ENCODE data around the gene BIRC5.

Gene BIRC5

DNA sequence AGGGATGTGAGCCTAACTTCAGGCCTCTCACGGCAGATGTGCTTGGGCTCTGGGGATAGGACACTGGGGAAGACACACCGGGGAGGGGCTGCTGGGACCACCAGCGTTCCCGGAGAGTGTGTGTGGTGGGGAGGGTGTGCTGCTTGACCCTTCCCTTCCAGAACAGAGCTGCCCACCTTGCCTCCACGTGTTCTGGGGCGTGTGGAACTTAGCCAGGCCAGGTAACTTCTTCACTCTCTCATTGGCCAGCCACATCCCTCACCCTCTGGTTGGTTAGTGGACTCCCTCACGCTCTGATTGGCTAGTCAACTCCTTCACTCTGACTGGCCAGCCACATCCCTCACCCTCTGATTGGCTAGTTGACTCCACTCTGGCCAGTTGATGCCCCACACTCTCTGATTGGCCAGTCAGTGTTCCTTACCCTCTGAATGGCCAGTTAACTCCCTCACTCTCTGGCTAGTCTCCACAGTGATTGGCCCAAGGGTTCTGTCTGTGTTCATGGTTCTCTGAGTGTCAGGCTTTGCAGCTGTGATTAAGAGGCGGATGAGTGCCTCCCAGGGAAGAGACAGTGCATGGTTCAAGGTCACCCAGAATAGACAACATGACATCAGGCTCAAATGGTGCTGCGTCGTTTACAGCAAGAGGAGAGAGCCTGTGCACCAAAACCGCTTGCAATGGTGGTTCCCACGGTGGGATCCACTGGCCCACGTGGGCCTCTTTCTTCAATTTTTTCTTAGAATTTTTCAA is 27.4 kb downstream of the BIRC5 start:
- TF ChIP-seq, protein P1, sequence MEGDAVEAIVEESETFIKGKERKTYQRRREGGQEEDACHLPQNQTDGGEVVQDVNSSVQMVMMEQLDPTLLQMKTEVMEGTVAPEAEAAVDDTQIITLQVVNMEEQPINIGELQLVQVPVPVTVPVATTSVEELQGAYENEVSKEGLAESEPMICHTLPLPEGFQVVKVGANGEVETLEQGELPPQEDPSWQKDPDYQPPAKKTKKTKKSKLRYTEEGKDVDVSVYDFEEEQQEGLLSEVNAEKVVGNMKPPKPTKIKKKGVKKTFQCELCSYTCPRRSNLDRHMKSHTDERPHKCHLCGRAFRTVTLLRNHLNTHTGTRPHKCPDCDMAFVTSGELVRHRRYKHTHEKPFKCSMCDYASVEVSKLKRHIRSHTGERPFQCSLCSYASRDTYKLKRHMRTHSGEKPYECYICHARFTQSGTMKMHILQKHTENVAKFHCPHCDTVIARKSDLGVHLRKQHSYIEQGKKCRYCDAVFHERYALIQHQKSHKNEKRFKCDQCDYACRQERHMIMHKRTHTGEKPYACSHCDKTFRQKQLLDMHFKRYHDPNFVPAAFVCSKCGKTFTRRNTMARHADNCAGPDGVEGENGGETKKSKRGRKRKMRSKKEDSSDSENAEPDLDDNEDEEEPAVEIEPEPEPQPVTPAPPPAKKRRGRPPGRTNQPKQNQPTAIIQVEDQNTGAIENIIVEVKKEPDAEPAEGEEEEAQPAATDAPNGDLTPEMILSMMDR (conservative IDR thresholded peaks at IDR 0.05; ENCODE audit: low read depth, low read length) = no peak
- no peak for DNase-seq (ENCODE audit: low read depth)
- no peak overlapping the region for H3K4me3 ChIP-seq (ENCODE audit: low read length)

DNA sequence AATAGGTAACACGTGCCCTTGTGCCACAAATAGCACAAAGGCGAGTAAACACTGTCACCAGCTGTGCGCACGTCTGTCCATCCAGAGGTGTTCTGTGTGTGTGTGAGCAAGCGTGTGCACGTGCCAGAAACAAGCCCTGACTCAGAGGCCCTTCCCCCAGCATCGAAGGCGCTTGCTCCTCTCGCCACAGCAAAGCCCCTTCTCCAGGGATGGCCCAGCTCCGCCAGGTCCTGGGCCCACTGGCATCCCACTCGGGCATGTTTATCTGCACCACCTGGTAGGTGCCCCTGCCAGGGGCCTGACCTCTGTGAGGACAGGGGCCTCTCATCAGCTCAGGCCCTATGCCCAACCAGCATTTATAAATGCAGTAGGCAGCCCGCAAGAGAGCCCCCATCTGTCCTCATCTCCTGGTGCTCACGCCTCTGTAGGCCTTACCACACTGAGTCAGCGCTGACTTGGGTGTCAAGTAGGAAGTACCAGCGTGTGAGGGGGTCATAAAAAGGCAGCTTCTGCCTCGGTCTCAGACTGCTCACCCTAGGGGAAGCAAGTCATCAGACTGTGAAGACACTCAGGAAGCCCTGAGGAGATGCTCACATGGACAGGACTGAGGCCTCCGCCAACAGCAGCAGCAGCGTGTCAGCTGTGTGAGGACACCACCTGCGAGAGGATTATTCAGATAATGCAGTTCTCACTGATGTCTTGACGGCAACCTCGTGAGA is 28.1 kb downstream of the BIRC5 start:
- TF ChIP-seq, protein P1 (conservative IDR thresholded peaks at IDR 0.05; ENCODE audit: low read depth, low read length) = no peak
- no peak for DNase-seq (ENCODE audit: low read depth)

DNA sequence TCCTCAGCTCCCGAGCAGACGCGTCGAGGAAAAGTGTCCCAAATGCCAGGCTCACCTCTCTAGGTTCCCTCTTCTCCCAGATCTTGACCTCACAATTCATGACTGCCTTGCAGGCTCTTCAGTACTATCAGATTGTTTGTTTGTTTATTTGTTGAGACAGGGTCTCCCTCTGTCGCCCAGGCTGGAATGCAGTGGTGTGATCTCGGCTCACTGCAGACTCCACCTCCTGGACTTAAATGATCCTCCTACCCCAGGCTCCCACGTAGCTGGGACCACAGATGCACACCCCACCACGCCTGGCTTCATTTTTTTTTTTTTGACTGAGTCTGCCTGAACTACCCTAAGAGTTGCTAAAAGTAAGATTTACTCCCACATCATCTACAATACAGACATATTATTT is 33.3 kb downstream of the BIRC5 start:
- no peak overlapping the region for H3K4me3 ChIP-seq (ENCODE audit: low read length)
- TF ChIP-seq, protein P1 (conservative IDR thresholded peaks at IDR 0.05; ENCODE audit: low read depth, low read length) = no peak
- no peak for DNase-seq (ENCODE audit: low read depth)

More for the DNA sequence above, 28.1 kb downstream of the BIRC5 start:
- no peak overlapping the region for H3K4me3 ChIP-seq (ENCODE audit: low read length)

DNA sequence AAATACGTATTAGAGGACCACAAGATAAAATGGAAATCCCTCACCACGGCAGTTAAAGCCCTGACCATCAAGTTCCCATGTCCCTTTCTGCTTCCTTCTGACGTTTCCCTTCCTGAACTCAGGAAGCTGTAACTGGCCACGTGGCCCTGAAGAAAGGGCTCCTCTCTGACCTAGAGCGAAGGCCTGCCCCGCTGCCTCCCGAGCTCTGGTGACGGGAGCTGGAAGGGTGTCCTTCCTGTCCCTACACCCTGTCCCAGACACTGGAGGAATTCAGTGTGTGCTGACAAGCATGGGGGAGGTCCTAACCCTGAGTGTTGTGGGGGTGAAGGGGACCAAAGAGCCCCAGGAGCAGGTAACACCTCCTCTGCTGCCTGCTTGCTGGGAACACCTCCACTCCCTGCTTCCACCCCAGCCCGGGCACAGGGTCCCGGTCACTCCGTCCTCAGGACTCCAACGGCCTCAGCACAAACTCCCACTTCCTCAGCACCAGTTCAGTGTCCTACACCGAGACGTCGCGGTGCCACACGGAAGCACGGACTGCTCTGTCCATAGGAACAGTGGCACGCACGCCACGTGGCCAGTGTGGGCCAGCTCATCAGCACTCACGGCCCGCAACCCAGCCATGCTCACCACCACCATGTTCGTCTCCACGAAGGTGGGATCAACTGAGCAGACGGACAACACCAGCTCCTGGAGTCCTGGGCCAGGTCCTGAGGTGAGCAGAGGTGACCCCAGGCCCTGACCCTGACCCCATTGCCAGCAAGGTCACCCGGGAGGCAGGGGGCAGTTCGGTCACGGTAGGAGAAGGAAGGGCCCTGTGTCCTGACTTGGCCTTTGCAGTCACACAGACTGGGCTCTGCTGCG is 34.2 kb downstream of the BIRC5 start:
- no peak overlapping the region for H3K4me3 ChIP-seq (ENCODE audit: low read length)
- no peak for DNase-seq (ENCODE audit: low read depth)
- TF ChIP-seq, protein P1 (conservative IDR thresholded peaks at IDR 0.05; ENCODE audit: low read depth, low read length) = no peak

DNA sequence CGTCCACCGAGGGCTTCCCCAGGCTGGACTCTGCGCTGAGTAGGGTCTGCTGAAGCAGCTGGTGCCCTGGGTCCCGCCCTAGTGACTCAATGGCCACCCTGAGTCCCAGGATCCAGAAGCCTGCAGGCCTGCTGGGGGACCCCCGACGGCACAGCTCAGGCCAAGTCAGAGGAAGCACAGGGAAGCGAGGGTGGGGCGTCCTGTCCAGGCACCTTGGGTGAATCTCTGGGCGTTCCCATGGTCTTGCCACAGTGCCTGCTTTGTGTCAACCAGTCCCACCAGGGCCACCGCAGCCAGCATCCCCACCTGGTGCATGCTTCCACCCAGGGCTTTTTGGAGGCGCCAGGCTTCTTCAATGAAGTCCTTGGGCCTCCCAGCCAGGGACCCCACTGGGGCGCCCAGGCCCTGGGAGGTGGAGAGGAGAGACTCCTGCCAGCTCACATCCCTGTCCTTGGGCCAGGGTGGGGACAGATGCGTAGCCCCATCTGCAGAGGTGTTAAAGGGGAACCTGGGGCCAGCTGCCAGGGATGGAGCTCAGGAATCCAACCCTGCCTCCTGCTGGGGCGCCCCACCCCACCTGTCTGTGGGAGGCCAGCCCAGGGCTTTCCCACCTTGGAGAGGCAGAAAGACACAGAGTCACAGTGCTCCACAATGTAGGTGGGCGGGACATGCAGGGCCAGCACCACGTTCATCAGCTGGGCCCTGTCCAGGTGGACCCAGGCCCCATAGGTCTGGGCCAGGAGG is 35.2 kb downstream of the BIRC5 start:
- TF ChIP-seq, protein P1 (conservative IDR thresholded peaks at IDR 0.05; ENCODE audit: low read depth, low read length) = no peak
- no peak for DNase-seq (ENCODE audit: low read depth)
- H3K4me3 ChIP-seq (ENCODE audit: low read length) = no peak overlapping the region
